HG03342 (cell line): ENCODE measurements around the gene CAMTA1.

Experiments
- ATAC-seq: cut with Tn5 transposase; IDR thresholded peaks from one replicate; pipeline ENCODE4 v1.9.1; 2021; ENCODE audit warnings: mild to moderate bottlenecking, moderate library complexity; ENCODE audit not compliant: unreplicated experiment

Gene CAMTA1

GRCh38 chr1:6951536-6951935, 166.3 kb downstream of the CAMTA1 start:
- ATAC-seq: no peak

GRCh38 chr1:6953216-6953615, 168.0 kb downstream of the CAMTA1 start:
- ATAC-seq: no peak

GRCh38 chr1:6953907-6954364, 168.7 kb downstream of the CAMTA1 start:
- no peak for ATAC-seq

GRCh38 chr1:6954591-6954990, 169.3 kb downstream of the CAMTA1 start:
- no peak for ATAC-seq

- ATAC-seq: no peak
Observed at GRCh38 chr1:6955357-6956094, 170.3 kb downstream of the CAMTA1 start.

- no peak for ATAC-seq
Observed at GRCh38 chr1:6956488-6957159, 171.4 kb downstream of the CAMTA1 start.

- ATAC-seq: no peak
Observed at GRCh38 chr1:6957341-6957740, 172.1 kb downstream of the CAMTA1 start.

- no peak for ATAC-seq
Observed at GRCh38 chr1:6958407-6959030, 173.3 kb downstream of the CAMTA1 start.

GRCh38 chr1:6959491-6959890, 174.2 kb downstream of the CAMTA1 start:
- ATAC-seq: no peak

- ATAC-seq: no peak
Observed at GRCh38 chr1:6960291-6960811, 175.1 kb downstream of the CAMTA1 start.

- ATAC-seq: no peak
Observed at GRCh38 chr1:6960860-6961259, 175.6 kb downstream of the CAMTA1 start.

GRCh38 chr1:6961289-6961688, 176.0 kb downstream of the CAMTA1 start:
- ATAC-seq: no peak

GRCh38 chr1:6961905-6962477, 176.7 kb downstream of the CAMTA1 start:
- ATAC-seq: no peak

GRCh38 chr1:6962478-6962995, 177.3 kb downstream of the CAMTA1 start:
- ATAC-seq: no peak

GRCh38 chr1:6962996-6963911, 178.0 kb downstream of the CAMTA1 start:
- no peak for ATAC-seq

- no peak for ATAC-seq
Observed at GRCh38 chr1:6963912-6964307, 178.7 kb downstream of the CAMTA1 start.

- ATAC-seq: no peak
Observed at GRCh38 chr1:6965083-6965934, 180.1 kb downstream of the CAMTA1 start.

GRCh38 chr1:6965935-6966241, 180.6 kb downstream of the CAMTA1 start:
- ATAC-seq: no peak

- no peak for ATAC-seq
Observed at GRCh38 chr1:6966326-6966725, 181.1 kb downstream of the CAMTA1 start.
